SH-SY5Y (cell line): ENCODE results near the gene KLF5.

Experiments
- GATA2 ChIP-seq: IDR thresholded peaks from 2 replicates; pipeline ENCODE4 v1.6.1; 2011; ENCODE audit warnings: mild to moderate bottlenecking, low read depth, low read length
- GATA3 ChIP-seq: IDR thresholded peaks from 2 replicates; pipeline ENCODE4 v1.6.1; 2011; ENCODE audit warnings: low read depth, mild to moderate bottlenecking, low read length, moderate library complexity

GRCh38 chr13:73070451-73071098, 11.8 kb downstream of the KLF5 start:
- TF ChIP-seq GATA3 (no peak), GATA2 (no peak)
